Transverse colon (tissue), 4 donors: Measurements from ENCODE around the gene RARA.

ENCODE experiments used
- POLR2A ChIP-seq: fragments of 450-650 bp; IDR thresholded peaks from one replicate; pipeline ENCODE4 v1.6.1; 2016; ENCODE audit warnings: antibody characterized with exemption, mild to moderate bottlenecking, moderate library complexity
- POLR2AphosphoS5 ChIP-seq, 3 donors: sonication (generic); formaldehyde crosslinking; IDR thresholded peaks; one replicate each; pipeline ENCODE4 v1.6.1; 2016; ENCODE audit warnings: antibody characterized with exemption in 3 of 3
- TF ChIP-seq, protein P1 (sequence below), 5 experiments: fragments of 200-600 bp in 3 of 5; fragments of 450-650 bp in 2 of 5; sonication (generic) in 3 of 5; IDR thresholded peaks; 1 replicate in 2 of 5; 2 replicates in 3 of 5; pipeline ENCODE4 v1.5.1; 2016 to 2017; ENCODE audit warnings: antibody characterized with exemption in 5 of 5, inconsistent platforms in 3 of 5, mild to moderate bottlenecking in 2 of 5, moderate library complexity in 1 of 5

DNA sequence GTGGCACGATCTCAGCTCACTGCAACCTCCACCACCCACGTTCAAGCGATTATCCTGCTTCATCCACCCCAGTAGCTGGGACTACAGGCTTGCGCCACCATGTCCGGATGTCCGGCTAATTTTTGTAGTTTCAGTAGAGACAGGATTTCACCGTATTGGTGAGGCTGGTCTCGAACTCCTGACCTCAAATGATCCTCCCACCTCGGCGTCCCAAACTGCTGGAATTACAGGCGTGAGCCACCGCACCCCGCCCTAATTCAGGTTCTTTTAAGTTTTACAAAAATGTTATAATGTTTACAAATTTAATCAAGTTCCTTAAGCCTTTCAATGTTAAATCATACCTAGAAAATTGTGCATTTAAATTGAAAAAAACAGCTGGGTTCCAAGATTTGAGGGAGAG, 68.9 kb downstream of the RARA start:
- TF ChIP-seq POLR2A, result no peak
- TF ChIP-seq POLR2AphosphoS5 (IDR thresholded peaks at IDR 0.05), result no peak
- TF ChIP-seq, protein P1, sequence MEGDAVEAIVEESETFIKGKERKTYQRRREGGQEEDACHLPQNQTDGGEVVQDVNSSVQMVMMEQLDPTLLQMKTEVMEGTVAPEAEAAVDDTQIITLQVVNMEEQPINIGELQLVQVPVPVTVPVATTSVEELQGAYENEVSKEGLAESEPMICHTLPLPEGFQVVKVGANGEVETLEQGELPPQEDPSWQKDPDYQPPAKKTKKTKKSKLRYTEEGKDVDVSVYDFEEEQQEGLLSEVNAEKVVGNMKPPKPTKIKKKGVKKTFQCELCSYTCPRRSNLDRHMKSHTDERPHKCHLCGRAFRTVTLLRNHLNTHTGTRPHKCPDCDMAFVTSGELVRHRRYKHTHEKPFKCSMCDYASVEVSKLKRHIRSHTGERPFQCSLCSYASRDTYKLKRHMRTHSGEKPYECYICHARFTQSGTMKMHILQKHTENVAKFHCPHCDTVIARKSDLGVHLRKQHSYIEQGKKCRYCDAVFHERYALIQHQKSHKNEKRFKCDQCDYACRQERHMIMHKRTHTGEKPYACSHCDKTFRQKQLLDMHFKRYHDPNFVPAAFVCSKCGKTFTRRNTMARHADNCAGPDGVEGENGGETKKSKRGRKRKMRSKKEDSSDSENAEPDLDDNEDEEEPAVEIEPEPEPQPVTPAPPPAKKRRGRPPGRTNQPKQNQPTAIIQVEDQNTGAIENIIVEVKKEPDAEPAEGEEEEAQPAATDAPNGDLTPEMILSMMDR (IDR thresholded peaks at IDR 0.05), result no peak
